ENCODE data around the gene NANOS2.

GRCh38 chr19:45959517-45960025, 45.0 kb upstream of the NANOS2 start:
- TF ChIP-seq, protein P1, sequence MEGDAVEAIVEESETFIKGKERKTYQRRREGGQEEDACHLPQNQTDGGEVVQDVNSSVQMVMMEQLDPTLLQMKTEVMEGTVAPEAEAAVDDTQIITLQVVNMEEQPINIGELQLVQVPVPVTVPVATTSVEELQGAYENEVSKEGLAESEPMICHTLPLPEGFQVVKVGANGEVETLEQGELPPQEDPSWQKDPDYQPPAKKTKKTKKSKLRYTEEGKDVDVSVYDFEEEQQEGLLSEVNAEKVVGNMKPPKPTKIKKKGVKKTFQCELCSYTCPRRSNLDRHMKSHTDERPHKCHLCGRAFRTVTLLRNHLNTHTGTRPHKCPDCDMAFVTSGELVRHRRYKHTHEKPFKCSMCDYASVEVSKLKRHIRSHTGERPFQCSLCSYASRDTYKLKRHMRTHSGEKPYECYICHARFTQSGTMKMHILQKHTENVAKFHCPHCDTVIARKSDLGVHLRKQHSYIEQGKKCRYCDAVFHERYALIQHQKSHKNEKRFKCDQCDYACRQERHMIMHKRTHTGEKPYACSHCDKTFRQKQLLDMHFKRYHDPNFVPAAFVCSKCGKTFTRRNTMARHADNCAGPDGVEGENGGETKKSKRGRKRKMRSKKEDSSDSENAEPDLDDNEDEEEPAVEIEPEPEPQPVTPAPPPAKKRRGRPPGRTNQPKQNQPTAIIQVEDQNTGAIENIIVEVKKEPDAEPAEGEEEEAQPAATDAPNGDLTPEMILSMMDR (conservative IDR thresholded peaks at IDR 0.05), result no peak
- TF ChIP-seq ZFX (IDR thresholded peaks at IDR 0.05), result no peak

All from C4-2B (cell line).